GM10847 (cell line): ENCODE data around the gene BHMT2.

Experiments used
- POLR2A ChIP-seq: IDR thresholded peaks from 2 replicates; pipeline ENCODE4 v1.6.1; 2011; ENCODE audit not compliant: insufficient read length; ENCODE audit errors: extremely low read depth

The BHMT2 gene

DNA sequence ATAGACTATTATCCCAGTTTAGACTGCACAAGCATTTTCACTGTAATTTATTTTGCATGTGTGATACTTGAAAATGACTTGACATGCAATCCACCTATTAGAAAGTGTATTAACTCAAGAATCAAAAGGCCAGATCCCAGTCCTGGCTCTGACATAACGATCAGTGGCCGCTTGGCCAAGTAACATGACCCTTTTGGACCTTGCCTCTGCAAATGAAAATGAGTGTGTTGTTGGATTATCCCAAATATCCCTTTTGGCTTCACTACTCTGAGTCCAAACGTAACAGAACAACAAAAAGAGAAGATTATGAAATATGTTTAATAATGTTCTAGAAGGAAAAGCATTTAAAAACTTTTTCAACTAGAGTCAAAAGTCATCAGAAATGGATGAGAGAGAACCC, 19.1 kb upstream of the BHMT2 start:
- TF ChIP-seq POLR2A, result no peak

GRCh38 chr5:79053321-79053720, 16.2 kb upstream of the BHMT2 start:
- TF ChIP-seq POLR2A, result no peak

GRCh38 chr5:79055017-79055416, 14.6 kb upstream of the BHMT2 start:
- no peak for TF ChIP-seq POLR2A

GRCh38 chr5:79056847-79057246, 12.7 kb upstream of the BHMT2 start:
- TF ChIP-seq POLR2A, result no peak

- TF ChIP-seq POLR2A, result no peak
Observed at GRCh38 chr5:79059674-79060073, 9.9 kb upstream of the BHMT2 start.

GRCh38 chr5:79062436-79062835, 7.1 kb upstream of the BHMT2 start:
- no peak for TF ChIP-seq POLR2A

DNA sequence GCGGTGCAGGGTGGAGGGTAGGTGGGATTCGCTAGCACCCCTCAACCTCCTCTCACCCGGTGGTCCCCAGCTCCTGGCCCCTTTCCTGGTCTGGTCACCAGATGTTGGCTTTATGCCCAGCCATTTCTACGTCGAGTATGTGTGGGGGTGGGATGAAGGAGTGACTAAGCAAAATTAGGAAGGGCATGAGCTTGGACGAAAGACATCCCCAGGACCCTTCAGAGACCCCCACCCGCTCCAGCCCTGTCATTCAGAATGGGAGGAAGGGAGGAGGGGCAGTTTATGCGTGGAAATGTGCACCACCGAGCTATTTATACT, 742 bp downstream of the BHMT2 start:
- no peak for TF ChIP-seq POLR2A

DNA sequence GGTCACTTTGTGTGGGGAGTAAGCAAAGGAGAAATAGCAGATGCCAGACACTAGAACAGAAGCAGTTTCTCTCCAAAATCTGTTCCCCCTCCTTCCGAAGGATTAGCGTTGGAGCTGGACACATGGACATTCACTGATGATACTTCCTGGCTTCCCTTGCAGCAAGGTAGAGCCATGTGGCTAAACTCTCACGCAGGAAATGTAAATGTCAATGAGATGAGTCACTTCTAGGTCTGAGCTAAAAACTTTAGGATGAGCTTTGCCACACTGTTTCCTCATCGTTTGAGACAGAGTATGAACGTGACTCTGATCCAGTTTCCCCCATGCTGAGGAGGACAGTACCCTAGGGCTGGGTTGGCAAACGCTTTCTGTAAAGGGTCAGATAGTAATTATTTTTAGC, 5.1 kb downstream of the BHMT2 start:
- no peak for TF ChIP-seq POLR2A

- no peak for TF ChIP-seq POLR2A
Observed at GRCh38 chr5:79075646-79076426, 6.3 kb downstream of the BHMT2 start.

GRCh38 chr5:79076819-79077218, 7.3 kb downstream of the BHMT2 start:
- TF ChIP-seq POLR2A, result no peak

DNA sequence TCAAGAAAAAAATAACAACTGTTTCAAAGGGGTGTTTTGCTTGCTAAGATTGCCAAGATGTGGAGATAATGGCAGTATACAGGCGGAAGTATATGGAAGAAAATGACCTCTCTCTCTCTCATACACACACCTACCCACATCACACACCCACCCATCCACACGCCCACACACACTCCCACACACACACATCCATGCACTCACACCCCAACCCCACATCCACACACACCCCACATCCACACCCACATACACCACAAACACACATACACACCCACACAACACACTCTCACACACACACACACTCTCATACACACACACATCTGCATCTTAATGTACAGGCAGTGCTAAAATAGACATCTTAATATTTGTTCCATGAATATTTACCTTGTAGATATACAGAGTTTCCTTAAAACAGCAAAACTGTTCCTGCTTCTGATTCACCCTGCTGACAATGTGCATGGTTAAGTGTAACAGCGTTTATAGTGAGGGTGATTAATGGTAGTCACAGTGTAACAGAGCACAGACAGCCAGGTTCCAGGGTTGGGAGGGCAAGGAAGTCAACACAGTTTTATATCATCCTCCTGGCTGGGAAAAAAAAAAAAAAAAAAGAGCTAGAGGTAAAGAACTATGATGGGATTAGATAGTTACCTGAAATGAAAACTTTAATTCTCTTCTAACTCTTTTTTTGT, 8.3 kb downstream of the BHMT2 start:
- TF ChIP-seq POLR2A, result no peak

- TF ChIP-seq POLR2A, result no peak
Observed at GRCh38 chr5:79080804-79081203, 11.2 kb downstream of the BHMT2 start.

GRCh38 chr5:79081779-79082178, 12.2 kb downstream of the BHMT2 start:
- TF ChIP-seq POLR2A, result no peak

DNA sequence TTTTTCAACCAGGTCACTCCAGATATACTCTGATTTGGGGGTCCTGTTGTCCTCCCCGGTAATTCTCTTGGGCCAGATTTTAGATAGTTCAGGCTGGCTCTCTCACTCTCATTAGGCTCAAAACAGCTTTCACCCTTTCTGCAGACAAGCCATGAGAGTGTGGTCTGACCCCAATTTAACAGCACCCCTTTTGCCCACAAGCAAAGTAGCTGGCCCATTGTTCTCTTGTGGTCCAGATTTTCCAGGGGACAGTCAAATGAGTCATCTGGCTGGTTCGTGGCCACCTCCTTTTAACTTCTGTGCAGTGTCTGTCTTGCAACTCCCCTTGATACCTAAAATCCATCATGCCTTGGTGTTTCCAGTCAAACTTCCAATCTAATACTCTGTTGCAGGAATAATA, 16.5 kb downstream of the BHMT2 start:
- TF ChIP-seq POLR2A, result no peak

- no peak for TF ChIP-seq POLR2A
Observed at GRCh38 chr5:79088507-79088906, 18.9 kb downstream of the BHMT2 start.

- TF ChIP-seq POLR2A, result no peak
Observed at GRCh38 chr5:79091064-79091463, 21.5 kb downstream of the BHMT2 start.

DNA sequence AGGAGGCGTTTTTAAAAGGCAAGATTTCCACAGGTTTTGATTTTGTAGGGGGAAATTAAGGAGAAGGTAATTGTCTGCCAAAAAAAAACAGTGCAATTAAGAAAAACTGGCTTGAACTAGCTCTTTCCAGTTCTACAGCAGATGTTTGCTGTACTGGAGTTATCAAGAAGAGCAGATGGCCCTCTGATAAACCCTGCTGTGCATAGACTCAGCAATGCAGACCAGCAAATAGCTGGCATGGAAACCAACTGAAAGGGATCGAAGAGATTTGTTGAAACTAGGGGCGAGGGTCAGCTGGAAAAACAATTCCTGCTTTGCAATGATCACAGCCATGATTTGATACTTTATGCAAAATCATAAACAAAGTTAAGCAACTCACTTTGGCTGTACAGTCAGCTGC, 24.2 kb downstream of the BHMT2 start:
- TF ChIP-seq POLR2A, result no peak

GRCh38 chr5:79105868-79106267, 36.3 kb downstream of the BHMT2 start:
- TF ChIP-seq POLR2A, result no peak
